GM12873 (cell line): ENCODE measurements around the gene TCP1.
A peak's percentile ranks its signal among the peaks of the same experiment; 100 is the strongest.

Experiments
- CTCF ChIP-seq: IDR thresholded peaks from 2 replicates; pipeline ENCODE4 v1.5.1; 2012; ENCODE audit warnings: low read depth, mild to moderate bottlenecking, moderate library complexity, low read length, control low read depth; ENCODE audit not compliant: insufficient read depth; ENCODE audit errors: missing control alignments

Gene TCP1

GRCh38 chr6:159762681-159763293 is 26.6 kb downstream of the TCP1 start:
- no peak for TF ChIP-seq CTCF

DNA sequence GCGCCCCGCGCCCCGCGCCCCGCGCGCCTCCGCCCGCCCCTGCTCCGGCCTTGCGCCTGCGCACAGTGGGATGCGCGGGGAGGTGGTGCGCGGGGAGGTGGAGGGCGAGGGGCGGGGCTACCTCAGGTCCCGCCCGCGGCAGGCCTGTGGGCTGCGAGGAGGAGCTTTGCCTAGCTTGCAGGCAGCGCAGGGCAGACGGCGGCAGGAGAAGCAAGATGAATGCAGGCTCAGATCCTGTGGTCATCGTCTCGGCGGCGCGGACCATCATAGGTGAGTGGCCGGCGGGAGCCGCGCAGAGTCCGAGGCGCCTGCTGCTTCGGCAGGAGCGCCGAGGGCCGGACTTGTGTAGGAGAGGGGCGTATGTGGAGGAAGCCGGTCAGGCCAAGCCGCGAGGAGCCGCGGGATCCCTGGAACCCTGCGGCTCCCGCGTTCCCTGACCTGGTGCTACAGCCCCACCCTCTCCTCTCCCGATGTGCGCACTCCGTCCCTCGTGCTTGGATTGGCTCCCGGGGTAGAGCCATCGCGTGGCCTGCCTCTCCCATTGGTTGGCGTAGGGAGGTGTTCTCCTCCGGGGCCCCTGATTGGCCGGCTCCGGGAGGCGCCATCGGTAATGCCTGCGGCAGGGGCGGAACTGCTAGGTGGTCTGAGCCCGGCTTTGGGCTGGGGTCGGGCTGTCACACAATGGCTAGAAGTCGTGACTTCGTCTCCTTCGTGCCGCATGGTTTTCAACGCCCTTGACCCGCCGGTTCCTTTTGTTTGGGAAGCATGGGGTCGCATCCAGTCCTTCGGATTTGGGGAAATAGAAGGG is 27.3 kb downstream of the TCP1 start, which contains the start of gene ACAT2:
TSS of gene ACAT2 (plus strand) at position 173 of the 808 bp plus-strand sequence. CDS start at position 216, 43 bp downstream.
- TF ChIP-seq CTCF = no peak

- no peak for TF ChIP-seq CTCF
Measured at GRCh38 chr6:159761129-159761872, 28.1 kb downstream of the TCP1 start.

- TF ChIP-seq CTCF = no peak
Measured at GRCh38 chr6:159760602-159761057, 28.8 kb downstream of the TCP1 start.

DNA sequence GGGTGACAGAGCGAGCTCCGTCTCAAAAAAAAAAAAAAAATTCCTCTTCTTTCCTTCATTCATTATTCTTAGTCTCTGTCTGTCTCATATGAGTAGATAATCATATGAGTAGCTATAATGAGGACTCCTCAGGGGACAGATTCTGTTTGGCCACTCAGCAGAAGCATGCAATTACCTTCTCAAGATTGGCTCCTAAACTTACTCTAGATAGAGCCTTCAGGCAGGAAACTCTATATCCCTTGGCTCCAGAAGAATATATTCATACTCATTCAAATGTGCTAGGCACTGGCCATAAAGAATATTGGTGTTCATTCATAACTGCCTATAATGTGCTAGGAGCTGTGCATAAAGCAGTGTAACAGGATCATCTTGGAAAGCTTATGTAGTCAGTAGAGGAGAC is 29.8 kb downstream of the TCP1 start:
- TF ChIP-seq CTCF = no peak

DNA sequence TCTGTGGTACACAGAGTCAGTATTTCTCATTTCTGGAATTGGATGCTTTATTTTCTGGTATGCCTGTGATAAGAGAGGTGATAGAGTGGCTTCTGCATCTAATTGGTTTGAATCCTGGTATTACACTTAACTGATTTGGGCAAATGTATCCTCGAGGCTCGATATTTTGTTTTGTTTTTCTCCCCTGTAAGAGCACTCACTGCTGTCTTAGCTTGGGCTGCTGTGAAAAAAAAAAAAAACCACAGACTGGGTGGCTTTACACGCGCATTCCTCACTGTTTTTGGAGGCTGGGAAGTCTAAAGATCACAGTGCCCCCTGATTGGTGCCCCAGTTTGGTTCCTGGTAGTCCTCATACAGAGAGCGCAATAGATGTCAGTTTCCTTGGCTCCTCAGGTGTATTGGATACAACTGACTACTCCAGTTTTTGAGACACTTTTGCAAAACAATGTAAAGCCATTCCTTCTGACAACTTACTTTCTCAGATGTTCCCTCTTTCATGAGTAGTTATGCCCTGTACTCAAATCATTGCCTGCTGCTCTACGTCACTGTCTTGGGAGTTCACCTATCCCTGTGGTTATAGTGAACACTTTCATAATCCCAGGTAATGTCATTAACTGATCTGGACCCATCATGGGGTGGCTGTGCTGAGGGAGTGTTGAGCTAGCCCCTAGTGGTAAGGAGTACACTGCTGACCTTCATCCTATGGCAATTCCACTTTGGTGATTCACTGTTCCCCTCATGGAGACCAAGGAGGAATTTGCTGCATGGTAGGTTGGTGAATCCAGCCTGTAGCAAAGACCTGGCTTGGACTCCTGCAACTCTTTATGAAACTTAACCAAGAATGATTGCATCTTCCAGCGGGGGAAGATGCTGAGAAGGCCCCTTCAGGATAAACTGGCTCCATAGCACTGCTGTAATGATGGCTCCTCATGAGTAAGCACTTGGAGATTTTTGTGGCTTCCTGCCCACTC is 31.1 kb downstream of the TCP1 start:
- peak; percentile 24 for TF ChIP-seq CTCF
